Measurements from ENCODE around the gene GAR1.
"Not testable (repeated sequence)": the region's sequence is repeated elsewhere in the genome, so short reads cannot be mapped to it uniquely, and the experiment has no call there.

Gene GAR1

GRCh38 chr4:109815151-109816081, at the start of gene GAR1:
Gene GAR1, plus strand, starts transcription at chr4:109815762. Its CDS starts 403 bp downstream, at chr4:109816165.
- peak; percentile 89 for DNase-seq

GRCh38 chr4:109782092-109782491, 33.5 kb upstream of the GAR1 start:
- not testable (repeated sequence) for DNase-seq

GRCh38 chr4:109786846-109787245, 28.7 kb upstream of the GAR1 start:
- DNase-seq = no peak

- DNase-seq = no peak
These were observed 27.8 kb upstream of the GAR1 start for GRCh38 chr4:109787807-109788206.

GRCh38 chr4:109795059-109795458, 20.5 kb upstream of the GAR1 start:
- no peak for DNase-seq

- DNase-seq = no peak
These were observed 16.7 kb upstream of the GAR1 start for GRCh38 chr4:109798866-109799265.

GRCh38 chr4:109801099-109801789, 14.3 kb upstream of the GAR1 start:
- DNase-seq = no peak

- no peak for DNase-seq
These were observed 13.7 kb upstream of the GAR1 start, which contains the start of gene CFI for GRCh38 chr4:109801895-109802319. Gene CFI, minus strand, starts transcription at chr4:109801999. Its CDS starts 28 bp downstream, at chr4:109801971.

- no peak for DNase-seq
These were observed 11.5 kb upstream of the GAR1 start for GRCh38 chr4:109803924-109804571.

GRCh38 chr4:109809655-109810054, 5.9 kb upstream of the GAR1 start:
- no peak for DNase-seq

- no peak for DNase-seq
These were observed 4.8 kb upstream of the GAR1 start for GRCh38 chr4:109810552-109811387.

GRCh38 chr4:109811707-109812106, 3.9 kb upstream of the GAR1 start:
- DNase-seq = no peak

GRCh38 chr4:109816082-109816442, 500 bp downstream of the GAR1 start:
- peak; percentile 27 for DNase-seq

- DNase-seq = no peak
These were observed 1.3 kb downstream of the GAR1 start for GRCh38 chr4:109816894-109817293.

GRCh38 chr4:109818268-109818667, 2.7 kb downstream of the GAR1 start:
- no peak for DNase-seq

- no peak for DNase-seq
These were observed 5.0 kb downstream of the GAR1 start for GRCh38 chr4:109820563-109820962.

- no peak for DNase-seq
These were observed 5.6 kb downstream of the GAR1 start for GRCh38 chr4:109821185-109821584.

GRCh38 chr4:109826719-109827118, 11.2 kb downstream of the GAR1 start:
- DNase-seq = no peak

GRCh38 chr4:109827672-109828071, 12.1 kb downstream of the GAR1 start, which contains the start of gene RRH:
Gene RRH, plus strand, starts transcription at chr4:109827972. Its CDS starts 56 bp downstream, at chr4:109828028.
- DNase-seq = no peak

- DNase-seq = no peak
These were observed 18.2 kb downstream of the GAR1 start for GRCh38 chr4:109833756-109834155.

GRCh38 chr4:109836985-109837384, 21.4 kb downstream of the GAR1 start:
- no peak for DNase-seq

GRCh38 chr4:109846395-109847098, 31.0 kb downstream of the GAR1 start:
- no peak for DNase-seq

Measured in stimulated activated naive CD4-positive, alpha-beta T cell treated with Interleukin-2 at 50 U/mL for 16 hours (primary cell).